ENCODE data around the gene CLEC7A. TPM values are rescaled to one million over a fixed set of nuclear protein-coding genes. Genes with fewer than 3 reads are reported as not detected.

The CLEC7A gene
- total RNA-seq, 1 donor: 0.36 TPM

DNA sequence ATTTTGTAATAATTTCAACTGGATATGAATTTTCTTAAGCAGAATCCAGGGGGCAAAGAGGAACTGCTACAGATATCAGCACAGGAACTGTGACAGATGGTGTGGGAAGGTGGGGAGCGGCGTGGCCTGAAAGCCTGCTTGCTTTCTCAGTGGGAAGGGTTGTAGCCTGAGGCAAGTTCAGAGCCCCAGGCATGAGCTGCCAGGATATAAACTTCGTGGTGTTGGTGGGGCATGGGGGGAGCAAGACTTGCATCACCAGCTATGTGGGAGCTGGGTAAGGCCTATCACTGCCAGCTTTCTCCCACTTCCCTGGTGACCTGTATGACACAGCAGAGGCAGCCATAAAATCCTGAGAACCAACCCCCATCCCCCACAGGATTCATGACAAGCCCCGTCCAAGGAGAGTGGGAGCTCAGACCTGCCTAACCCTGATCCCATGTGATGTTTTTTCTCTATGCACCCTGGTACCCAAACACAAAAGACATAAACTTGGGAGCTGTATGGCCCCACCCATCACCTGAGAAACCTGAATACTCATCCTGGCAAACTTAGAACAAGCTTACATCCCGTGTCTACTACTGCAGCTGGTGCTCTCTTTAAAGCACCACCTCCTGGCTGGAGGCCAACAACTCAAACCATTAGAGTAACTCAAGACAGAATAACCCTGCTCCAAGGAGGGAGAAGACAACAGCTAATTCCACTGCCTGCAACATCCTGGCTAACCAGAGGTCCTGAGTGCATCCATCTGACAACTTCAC is 47.7 kb downstream of the CLEC7A start:
- H3K27me3 ChIP-seq (ENCODE audit: insufficient read depth, low read length): no peaks in the 10 kb centered on the region
- H3K4me1 ChIP-seq (ENCODE audit: insufficient read depth, low read length): no peaks in the 10 kb centered on the region
- no peaks in the 10 kb centered on the region for H4K20me1 ChIP-seq (ENCODE audit: insufficient read depth, low read length)
- TF ChIP-seq CTCF (IDR thresholded peaks at IDR 0.05; ENCODE audit: extremely low read depth, low read depth, low read length): no peak
- no peak overlapping the region for H3K27ac ChIP-seq (ENCODE audit: low read depth, low read length)
- no peak overlapping the region for H3K4me3 ChIP-seq (ENCODE audit: insufficient read depth, low read length)
- no peaks in the 10 kb centered on the region for H3K9me3 ChIP-seq (ENCODE audit: low read depth, low read length)
- DNase-seq (ENCODE audit: insufficient read length, low spot score, missing footprints): no peak
- no peaks in the 10 kb centered on the region for H3K79me2 ChIP-seq (ENCODE audit: insufficient read depth, low read length)
- H3K4me2 ChIP-seq (ENCODE audit: insufficient read depth, low read length): no peak overlapping the region
- H3K36me3 ChIP-seq (ENCODE audit: insufficient read depth, low read length): no peaks in the 10 kb centered on the region
- H2AFZ ChIP-seq (ENCODE audit: low read length): no peak overlapping the region

DNA sequence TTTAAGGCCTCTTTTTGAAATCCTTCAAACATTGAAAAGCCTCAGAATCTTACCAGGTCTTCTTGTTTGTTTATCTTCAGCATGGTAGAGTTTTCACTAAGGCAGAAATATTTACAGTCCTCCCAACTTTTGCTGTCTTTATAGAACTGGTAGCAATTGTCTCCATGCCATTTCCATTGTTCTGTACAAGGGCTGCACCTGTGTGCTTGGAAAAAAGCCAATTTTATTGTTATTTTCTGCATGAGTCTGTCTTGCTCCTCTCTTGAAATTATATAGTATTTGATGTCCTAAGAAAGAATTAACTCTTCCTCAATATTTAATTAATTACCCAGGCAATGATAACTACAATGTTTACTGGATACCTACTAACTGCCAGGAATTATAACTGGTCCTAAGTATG is 54.5 kb downstream of the CLEC7A start:
- TF ChIP-seq CTCF (IDR thresholded peaks at IDR 0.05; ENCODE audit: extremely low read depth, low read depth, low read length): no peak
- Histone ChIP-seq H3K27me3 (ENCODE audit: insufficient read depth, low read length) (no peaks in the 10 kb centered on the region), H3K4me2 (ENCODE audit: insufficient read depth, low read length) (no peak overlapping the region), H3K4me1 (ENCODE audit: insufficient read depth, low read length) (no peaks in the 10 kb centered on the region), H3K79me2 (ENCODE audit: insufficient read depth, low read length) (no peaks in the 10 kb centered on the region), H3K9me3 (ENCODE audit: low read depth, low read length) (no peaks in the 10 kb centered on the region), H4K20me1 (ENCODE audit: insufficient read depth, low read length) (no peaks in the 10 kb centered on the region), H3K4me3 (ENCODE audit: insufficient read depth, low read length) (no peak overlapping the region), H3K27ac (ENCODE audit: low read depth, low read length) (no peak overlapping the region), H3K36me3 (ENCODE audit: insufficient read depth, low read length) (no peaks in the 10 kb centered on the region), H2AFZ (ENCODE audit: low read length) (no peak overlapping the region)
- DNase-seq (ENCODE audit: insufficient read length, low spot score, missing footprints): no peak

DNA sequence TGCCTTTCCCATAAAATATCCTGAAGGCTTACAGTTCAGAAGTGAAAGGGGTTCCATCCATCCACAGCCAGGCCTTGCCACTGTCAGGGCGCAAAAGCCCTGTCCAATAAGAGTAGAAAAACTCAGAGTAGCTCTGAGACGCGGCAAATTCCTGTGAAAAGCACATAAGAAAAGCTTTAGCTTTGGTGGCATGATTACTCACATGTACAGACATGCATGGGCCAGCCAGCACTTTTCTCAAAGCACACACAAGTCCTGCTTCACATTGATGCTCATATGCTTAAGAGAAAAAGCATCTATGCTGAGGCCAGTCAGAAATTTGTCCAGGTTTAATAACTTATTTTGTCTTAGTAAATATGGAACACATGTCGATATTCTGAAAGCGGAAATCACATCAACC is 56.7 kb downstream of the CLEC7A start:
- Histone ChIP-seq H3K79me2 (ENCODE audit: insufficient read depth, low read length) (no peaks in the 10 kb centered on the region), H3K36me3 (ENCODE audit: insufficient read depth, low read length) (no peaks in the 10 kb centered on the region), H2AFZ (ENCODE audit: low read length) (no peak overlapping the region), H3K4me2 (ENCODE audit: insufficient read depth, low read length) (no peak overlapping the region), H3K4me1 (ENCODE audit: insufficient read depth, low read length) (no peaks in the 10 kb centered on the region), H3K27me3 (ENCODE audit: insufficient read depth, low read length) (no peaks in the 10 kb centered on the region), H4K20me1 (ENCODE audit: insufficient read depth, low read length) (no peaks in the 10 kb centered on the region), H3K4me3 (ENCODE audit: insufficient read depth, low read length) (no peak overlapping the region), H3K9me3 (ENCODE audit: low read depth, low read length) (no peaks in the 10 kb centered on the region), H3K27ac (ENCODE audit: low read depth, low read length) (no peak overlapping the region)
- DNase-seq (ENCODE audit: insufficient read length, low spot score, missing footprints): no peak
- no peak for TF ChIP-seq CTCF (IDR thresholded peaks at IDR 0.05; ENCODE audit: extremely low read depth, low read depth, low read length)

DNA sequence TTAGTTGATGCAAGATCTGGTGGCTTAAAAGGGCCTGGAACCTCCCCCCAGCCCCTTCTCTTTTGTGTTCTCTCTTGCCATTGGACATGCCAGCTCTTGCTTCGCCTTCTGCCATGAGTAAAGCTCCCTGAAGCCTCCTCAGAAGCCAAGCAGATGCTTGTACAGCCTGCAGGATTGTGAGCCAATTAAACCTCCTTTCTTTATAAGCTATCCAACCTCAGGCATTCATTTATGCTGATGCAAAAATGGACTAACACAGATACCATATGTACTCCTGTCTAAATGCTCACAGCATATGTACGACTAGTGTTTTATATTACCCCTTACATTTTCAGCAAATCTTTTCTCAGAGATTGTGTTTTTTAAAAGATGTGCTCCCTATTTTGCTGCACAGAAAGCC is 57.9 kb downstream of the CLEC7A start:
- Histone ChIP-seq H3K27me3 (ENCODE audit: insufficient read depth, low read length) (no peaks in the 10 kb centered on the region), H3K27ac (ENCODE audit: low read depth, low read length) (no peak overlapping the region), H3K36me3 (ENCODE audit: insufficient read depth, low read length) (no peaks in the 10 kb centered on the region), H3K79me2 (ENCODE audit: insufficient read depth, low read length) (no peaks in the 10 kb centered on the region), H3K4me1 (ENCODE audit: insufficient read depth, low read length) (no peaks in the 10 kb centered on the region), H3K4me2 (ENCODE audit: insufficient read depth, low read length) (no peak overlapping the region), H3K4me3 (ENCODE audit: insufficient read depth, low read length) (no peak overlapping the region), H3K9me3 (ENCODE audit: low read depth, low read length) (no peaks in the 10 kb centered on the region), H2AFZ (ENCODE audit: low read length) (no peak overlapping the region), H4K20me1 (ENCODE audit: insufficient read depth, low read length) (no peaks in the 10 kb centered on the region)
- TF ChIP-seq CTCF (IDR thresholded peaks at IDR 0.05; ENCODE audit: extremely low read depth, low read depth, low read length): no peak
- DNase-seq (ENCODE audit: insufficient read length, low spot score, missing footprints): no peak
